NCI-H1048 (cell line): ENCODE data around the gene ERF.

Experiments used
- DNase-seq: peaks from one replicate; lab custom pipeline; 2025; lab: John Stamatoyannopoulos, UW

ERF gene

GRCh38 chr19:42254850-42255765 is at the start of gene ERF:
Gene ERF (minus strand): TSS chr19:42255128. CDS start chr19:42254999, 129 bp downstream.
- DNase-seq: peak; percentile 70

GRCh38 chr19:42303876-42304275 is 48.9 kb upstream of the ERF start:
- DNase-seq: no peak

GRCh38 chr19:42303101-42303464 is 48.2 kb upstream of the ERF start:
- no peak for DNase-seq

- no peak for DNase-seq
Measured at GRCh38 chr19:42301646-42302203, 46.8 kb upstream of the ERF start, which contains the start of gene PRR19. Gene PRR19 (plus strand): TSS chr19:42302132. CDS start chr19:42309585, 7,453 bp downstream.

- no peak for DNase-seq
Measured at GRCh38 chr19:42297039-42297438, 42.1 kb upstream of the ERF start.

- no peak for DNase-seq
Measured at GRCh38 chr19:42295831-42296525, 41.0 kb upstream of the ERF start.

- DNase-seq: no peak
Measured at GRCh38 chr19:42295342-42295741, 40.4 kb upstream of the ERF start.

GRCh38 chr19:42294471-42295137 is 39.7 kb upstream of the ERF start:
- DNase-seq: no peak

- DNase-seq: no peak
Measured at GRCh38 chr19:42293948-42294347, 39.0 kb upstream of the ERF start.

GRCh38 chr19:42293540-42293939 is 38.6 kb upstream of the ERF start:
- no peak for DNase-seq

- DNase-seq: no peak
Measured at GRCh38 chr19:42292963-42293362, 38.0 kb upstream of the ERF start.

GRCh38 chr19:42292042-42292960 is 37.4 kb upstream of the ERF start:
- DNase-seq: no peak

- DNase-seq: no peak
Measured at GRCh38 chr19:42291435-42291810, 36.5 kb upstream of the ERF start.

GRCh38 chr19:42290523-42291434 is 35.9 kb upstream of the ERF start:
- no peak for DNase-seq

- DNase-seq: no peak
Measured at GRCh38 chr19:42290136-42290522, 35.2 kb upstream of the ERF start.

- no peak for DNase-seq
Measured at GRCh38 chr19:42289556-42290041, 34.7 kb upstream of the ERF start.

- no peak for DNase-seq
Measured at GRCh38 chr19:42288881-42289555, 34.1 kb upstream of the ERF start.

GRCh38 chr19:42288387-42288786 is 33.5 kb upstream of the ERF start:
- DNase-seq: no peak

GRCh38 chr19:42287827-42288107 is 32.8 kb upstream of the ERF start:
- DNase-seq: no peak
